ENCODE measurements around the gene ZCCHC14. TPM values are rescaled to one million over a fixed set of nuclear protein-coding genes. Genes with fewer than 3 reads are reported as not detected.
"Not testable (repeated sequence)": the region's sequence is repeated elsewhere in the genome, so short reads cannot be mapped to it uniquely, and the experiment has no call there.

The ZCCHC14 gene
- polyA plus RNA-seq, 1 donor (not counting 4 experiments of a cell fraction or from before 2014, with no cell fraction given) = 3.6 TPM

DNA sequence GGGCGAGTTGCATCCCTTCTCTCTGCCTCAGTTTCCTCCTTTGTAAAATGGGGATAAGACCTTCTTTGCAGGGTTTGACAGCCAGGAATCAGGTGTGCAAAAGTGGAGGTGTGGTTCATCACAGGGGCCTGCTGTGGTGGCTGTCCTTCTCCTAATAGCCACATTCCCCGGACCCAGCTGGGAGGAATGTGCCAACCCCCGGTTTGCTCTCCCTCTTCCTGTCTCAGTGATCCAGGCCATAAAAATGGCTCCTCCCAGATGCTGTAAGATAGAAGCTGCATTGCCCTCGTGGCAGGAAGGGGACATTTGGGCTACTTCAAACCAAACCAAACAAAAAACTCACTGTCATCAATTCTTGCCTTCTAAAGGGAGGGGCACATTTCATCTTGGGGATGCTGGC lies 26.3 kb upstream of the ZCCHC14 start:
- H3K4me2 ChIP-seq (ENCODE audit: control insufficient read depth, extremely low read depth, insufficient read depth, low read depth, low read length); dilution Hi-C loops (cut with MboI; ENCODE audit: extremely low pct_ligation_motif_present, low sequenced_read_pairs); H3K9me1 ChIP-seq (ENCODE audit: control insufficient read depth, extremely low read depth, insufficient read depth, low read length); DNase-seq (ENCODE audit: low read depth, low spot score); H3K36me3 ChIP-seq (ENCODE audit: control insufficient read depth in 2 of 2, extremely low read depth in 1 of 2, insufficient read depth in 2 of 2, low read length in 2 of 2); H3K4me3 ChIP-seq (ENCODE audit: control insufficient read depth in 2 of 3, extremely low read depth in 1 of 3, insufficient read depth in 2 of 3, low read depth in 1 of 3, low read length in 3 of 3); H3K9ac ChIP-seq (ENCODE audit: control insufficient read depth, extremely low read depth, insufficient read depth, low read length); H3K27ac ChIP-seq (ENCODE audit: control insufficient read depth, insufficient read depth, low read length); H3K9me3 ChIP-seq (ENCODE audit: control insufficient read depth, low read depth, low read length); H3K79me2 ChIP-seq (ENCODE audit: control insufficient read depth, insufficient read depth, low read length); H3K27me3 ChIP-seq (ENCODE audit: control insufficient read depth, extremely low read depth, insufficient read depth, low read length); H2AFZ ChIP-seq (ENCODE audit: control insufficient read depth, low read length); H4K20me1 ChIP-seq (ENCODE audit: control insufficient read depth, extremely low read depth, insufficient read depth, low read length): not testable (repeated sequence)
- H3K4me1 ChIP-seq (ENCODE audit: control insufficient read depth, extremely low read depth, insufficient read depth, low read length) = peaks cover 16% of the 10 kb centered on the region
- FAIRE-seq = peak; percentile 58

DNA sequence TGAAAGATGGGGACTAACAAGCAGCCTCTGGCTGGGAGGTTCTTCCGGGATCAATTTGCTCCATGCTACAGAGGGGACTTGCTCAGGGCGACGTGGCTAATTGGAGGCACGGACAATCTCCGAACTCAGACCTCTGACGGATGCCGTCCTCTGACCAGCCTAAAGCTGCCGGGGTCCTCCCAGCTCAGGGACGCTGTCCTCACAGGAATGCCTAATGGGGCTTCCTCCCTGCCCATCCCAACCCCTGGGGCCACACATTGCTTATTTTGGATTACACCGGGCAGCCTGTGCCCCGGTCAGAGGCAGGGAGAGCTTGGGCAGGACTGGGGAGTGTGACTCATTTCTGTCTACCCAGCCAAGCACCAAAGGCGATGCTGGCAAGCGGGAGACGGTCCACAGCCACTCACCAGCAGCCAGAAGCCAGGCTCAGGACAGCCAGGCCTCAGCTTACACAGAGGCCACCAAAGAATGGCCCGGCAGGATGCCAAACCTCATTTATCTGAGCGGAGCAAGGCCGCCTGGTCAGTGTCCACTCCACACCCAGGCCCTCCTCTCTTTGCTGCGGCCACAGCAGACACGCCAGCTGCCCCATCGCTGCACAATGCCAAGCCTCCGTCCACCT lies 25.7 kb upstream of the ZCCHC14 start:
- H2AFZ ChIP-seq (ENCODE audit: control insufficient read depth, low read length) = peak overlapping the region; percentile 98
- H3K79me2 ChIP-seq (ENCODE audit: control insufficient read depth, insufficient read depth, low read length); H4K20me1 ChIP-seq (ENCODE audit: control insufficient read depth, extremely low read depth, insufficient read depth, low read length); H3K27me3 ChIP-seq (ENCODE audit: control insufficient read depth, extremely low read depth, insufficient read depth, low read length); H3K9me1 ChIP-seq (ENCODE audit: control insufficient read depth, extremely low read depth, insufficient read depth, low read length); DNase-seq (ENCODE audit: low read depth, low spot score); FAIRE-seq; dilution Hi-C loops (cut with MboI; ENCODE audit: extremely low pct_ligation_motif_present, low sequenced_read_pairs); H3K9me3 ChIP-seq (ENCODE audit: control insufficient read depth, low read depth, low read length); H3K36me3 ChIP-seq (ENCODE audit: control insufficient read depth in 2 of 2, extremely low read depth in 1 of 2, insufficient read depth in 2 of 2, low read length in 2 of 2): not testable (repeated sequence)
- H3K4me3 ChIP-seq (ENCODE audit: control insufficient read depth in 2 of 3, extremely low read depth in 1 of 3, insufficient read depth in 2 of 3, low read depth in 1 of 3, low read length in 3 of 3) = peak overlapping the region in 2 of 3 experiments; percentile 40 to 59
- peak overlapping the region; percentile 61 for H3K27ac ChIP-seq (ENCODE audit: control insufficient read depth, insufficient read depth, low read length)
- H3K4me1 ChIP-seq (ENCODE audit: control insufficient read depth, extremely low read depth, insufficient read depth, low read length) = peaks cover 16% of the 10 kb centered on the region
- H3K4me2 ChIP-seq (ENCODE audit: control insufficient read depth, extremely low read depth, insufficient read depth, low read depth, low read length) = peak overlapping the region; percentile 80
- H3K9ac ChIP-seq (ENCODE audit: control insufficient read depth, extremely low read depth, insufficient read depth, low read length) = peak overlapping the region; percentile 67

DNA sequence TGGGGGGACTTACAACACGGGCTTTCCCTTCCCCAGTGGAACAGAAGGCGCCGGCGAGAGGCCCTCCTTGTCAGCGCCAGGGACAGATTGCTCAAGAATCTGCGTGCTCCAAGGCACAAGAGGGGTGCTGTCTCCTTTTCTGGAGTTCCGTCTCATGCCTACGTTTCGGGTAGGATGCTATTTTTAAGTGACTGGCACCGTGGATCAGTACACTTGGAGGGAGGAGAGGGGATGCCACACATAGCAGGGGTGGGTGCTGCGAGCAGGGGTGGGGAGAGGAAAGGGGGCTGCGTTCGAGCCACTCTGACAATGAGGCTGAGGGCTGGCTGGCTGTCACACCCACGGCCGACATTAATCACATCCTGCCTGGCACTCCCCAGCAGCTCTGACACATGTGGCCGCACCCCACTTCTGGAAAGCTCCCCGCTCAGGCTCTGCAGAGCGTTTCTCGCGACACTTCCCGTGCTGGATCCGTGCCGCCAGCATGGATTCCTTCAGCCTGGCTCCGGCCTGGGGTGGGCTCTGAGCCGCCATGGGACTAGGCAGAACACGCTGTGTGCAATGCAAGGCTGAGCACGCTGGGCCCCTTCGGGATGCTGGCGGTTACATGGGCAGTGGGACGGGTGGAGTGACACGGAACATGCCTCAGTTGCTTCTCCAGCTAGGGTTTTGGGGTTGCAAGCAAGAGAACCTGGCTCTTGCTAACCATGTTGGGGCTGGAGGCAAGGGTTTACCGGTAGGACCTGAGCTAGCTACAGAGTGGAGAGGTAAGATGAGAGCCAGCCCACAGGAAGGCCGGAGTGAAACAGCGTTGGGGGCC lies 25.0 kb upstream of the ZCCHC14 start:
- H4K20me1 ChIP-seq (ENCODE audit: control insufficient read depth, extremely low read depth, insufficient read depth, low read length); dilution Hi-C loops (cut with MboI; ENCODE audit: extremely low pct_ligation_motif_present, low sequenced_read_pairs); H3K9me3 ChIP-seq (ENCODE audit: control insufficient read depth, low read depth, low read length); H3K36me3 ChIP-seq (ENCODE audit: control insufficient read depth in 2 of 2, extremely low read depth in 1 of 2, insufficient read depth in 2 of 2, low read length in 2 of 2); H3K79me2 ChIP-seq (ENCODE audit: control insufficient read depth, insufficient read depth, low read length); H3K27me3 ChIP-seq (ENCODE audit: control insufficient read depth, extremely low read depth, insufficient read depth, low read length); DNase-seq (ENCODE audit: low read depth, low spot score); FAIRE-seq; H3K9me1 ChIP-seq (ENCODE audit: control insufficient read depth, extremely low read depth, insufficient read depth, low read length): not testable (repeated sequence)
- peak overlapping the region; percentile 98 for H2AFZ ChIP-seq (ENCODE audit: control insufficient read depth, low read length)
- H3K4me1 ChIP-seq (ENCODE audit: control insufficient read depth, extremely low read depth, insufficient read depth, low read length) = peaks cover 16% of the 10 kb centered on the region
- peak overlapping the region; percentile 61 for H3K27ac ChIP-seq (ENCODE audit: control insufficient read depth, insufficient read depth, low read length)
- H3K9ac ChIP-seq (ENCODE audit: control insufficient read depth, extremely low read depth, insufficient read depth, low read length) = peak overlapping the region; percentile 67
- peak overlapping the region in 2 of 3 experiments; percentile 40 to 59 for H3K4me3 ChIP-seq (ENCODE audit: control insufficient read depth in 2 of 3, extremely low read depth in 1 of 3, insufficient read depth in 2 of 3, low read depth in 1 of 3, low read length in 3 of 3)
- H3K4me2 ChIP-seq (ENCODE audit: control insufficient read depth, extremely low read depth, insufficient read depth, low read depth, low read length) = peak overlapping the region; percentile 80

Data from keratinocyte (primary cell).